B cell (primary cell): Measurements from ENCODE around the gene GNA12. TPM values are rescaled to one million over a fixed set of nuclear protein-coding genes. Genes with fewer than 3 reads are reported as not detected.
"Not testable (repeated sequence)": the region's sequence is repeated elsewhere in the genome, so short reads cannot be mapped to it uniquely, and the experiment has no call there.

Experiments
- ATAC-seq: fragments of 200-7000 bp; cut with Tn5 transposase; one replicate; pipeline ENCODE4 v1.10.0; 2021; ENCODE audit warnings: low read depth, mild to moderate bottlenecking, moderate number of reproducible peaks, moderate library complexity
- CTCF ChIA-PET: fragments of 350-600 bp; sonication (Branson Sonifier 250); formaldehyde crosslinking; loops from one replicate; lab custom pipeline; 2021; ENCODE audit warnings: antibody characterized with exemption, inconsistent platforms; lab: Charles Lee
- POLR2A ChIA-PET: fragments of 350-600 bp; sonication (Branson Sonifier 250); formaldehyde crosslinking; loops from one replicate; lab custom pipeline; 2021; ENCODE audit warnings: antibody characterized with exemption; lab: Charles Lee
- DNase-seq: peaks from one replicate; pipeline ENCODE4 v3.0.0; 2013
- H2AFZ ChIP-seq: 2 replicates; pipeline ENCODE4 v1.6.1; 2012; ENCODE audit warnings: mild to moderate bottlenecking, low read depth, low read length; ENCODE audit not compliant: insufficient read depth, poor library complexity, severe bottlenecking
- H3K27ac ChIP-seq, 2 donors: 1 replicate in 1 of 2; 2 replicates in 1 of 2; pipeline ENCODE4 v1.5.1; 2012 to 2013; ENCODE audit warnings: low read length in 2 of 2, mild to moderate bottlenecking in 2 of 2, moderate library complexity in 1 of 2
- H3K27me3 ChIP-seq, 4 experiments: fragments of 200-600 bp in 1 of 4; sonication (generic) in 1 of 4; replicated peaks in 1 of 4; 1 replicate in 2 of 4; 2 replicates in 2 of 4; pipeline versions ENCODE4 v1.6.1 to v1.7.0; 2013 to 2016; ENCODE audit warnings: low read length in 3 of 4, mild to moderate bottlenecking in 2 of 4, mixed read lengths in 1 of 4, moderate library complexity in 1 of 4; ENCODE audit not compliant: insufficient read depth in 4 of 4, control insufficient read depth in 3 of 4; ENCODE audit errors: control extremely low read depth in 1 of 4
- H3K36me3 ChIP-seq, 2 experiments: replicated peaks in 1 of 2; 1 replicate in 1 of 2; 2 replicates in 1 of 2; pipeline versions ENCODE4 v1.6.1 to v1.7.1; 2013; ENCODE audit warnings: low read length in 1 of 2; ENCODE audit not compliant: insufficient read depth in 2 of 2, control insufficient read depth in 1 of 2; ENCODE audit errors: control extremely low read depth in 1 of 2, extremely low read depth in 1 of 2
- H3K4me1 ChIP-seq, 2 donors: fragments of 200-600 bp in 1 of 2; sonication (generic) in 1 of 2; 1 replicate in 1 of 2; 2 replicates in 1 of 2; pipeline versions ENCODE4 v1.5.1 to v1.6.1; 2013 to 2017; ENCODE audit warnings: low read length in 2 of 2; ENCODE audit not compliant: control insufficient read depth in 2 of 2, insufficient read depth in 2 of 2
- H3K4me2 ChIP-seq: replicated peaks from 2 replicates; pipeline ENCODE3; 2012; ENCODE audit warnings: mild to moderate bottlenecking, low read depth, low read length; ENCODE audit not compliant: poor library complexity, severe bottlenecking
- H3K4me3 ChIP-seq, 5 experiments: fragments of 200-600 bp in 1 of 5; sonication (generic) in 1 of 5; 1 replicate in 3 of 5; 2 replicates in 2 of 5; pipeline versions ENCODE4 v1.5.1 to v1.7.0; 2011 to 2016; ENCODE audit warnings: low read length in 4 of 5, mild to moderate bottlenecking in 4 of 5, low read depth in 2 of 5, control low read depth in 1 of 5, moderate library complexity in 1 of 5; ENCODE audit not compliant: insufficient read depth in 1 of 5; ENCODE audit errors: control extremely low read depth in 1 of 5, extremely low read depth in 1 of 5
- H3K79me2 ChIP-seq: fragments of 200-600 bp; sonication (generic); one replicate; pipeline ENCODE4 v1.6.0; 2016; ENCODE audit warnings: low read length; ENCODE audit not compliant: control insufficient read depth, insufficient read depth
- H3K9ac ChIP-seq: fragments of 200-600 bp; sonication (generic); 2 replicates; pipeline ENCODE4 v1.6.1; 2017; ENCODE audit warnings: mild to moderate bottlenecking, low read length, moderate library complexity
- H3K9me3 ChIP-seq, 3 donors: one replicate each; pipeline versions ENCODE4 v1.6.1 to v1.7.1; 2013; ENCODE audit warnings: low read length in 2 of 3; ENCODE audit not compliant: control insufficient read depth in 2 of 3, insufficient read depth in 1 of 3; ENCODE audit errors: control extremely low read depth in 1 of 3
- H4K20me1 ChIP-seq: 2 replicates; pipeline ENCODE4 v1.6.0; 2012; ENCODE audit warnings: mild to moderate bottlenecking, low read length; ENCODE audit not compliant: insufficient read depth, control insufficient read depth, poor library complexity, severe bottlenecking
- H3K27ac Mint-ChIP-seq: one replicate; pipeline ENCODE4 v1.8.0; 2021; ENCODE audit warnings: mixed read lengths
- H3K27me3 Mint-ChIP-seq: one replicate; pipeline ENCODE4 v1.8.0; 2021; ENCODE audit warnings: mixed read lengths
- H3K4me1 Mint-ChIP-seq: one replicate; pipeline ENCODE4 v1.8.0; 2021; ENCODE audit warnings: mixed read lengths
- H3K4me3 Mint-ChIP-seq: one replicate; pipeline ENCODE4 v1.8.0; 2021; ENCODE audit warnings: mixed read lengths
- H3K9me3 Mint-ChIP-seq: one replicate; pipeline ENCODE4 v1.8.0; 2022; ENCODE audit warnings: mixed read lengths; ENCODE audit not compliant: insufficient read depth
- CTCF ChIP-seq: fragments of 200-600 bp; IDR thresholded peaks from one replicate; pipeline ENCODE4 v1.8.0; 2022; ENCODE audit warnings: antibody characterized with exemption, mild to moderate bottlenecking
- EZH2 ChIP-seq: IDR thresholded peaks from 2 replicates; pipeline ENCODE4 v1.6.1; 2012; ENCODE audit warnings: borderline replicate concordance, low read depth, mild to moderate bottlenecking, moderate library complexity, low read length; ENCODE audit not compliant: insufficient read depth, poor library complexity, severe bottlenecking
- WGBS: methylation state at CpG from one replicate; pipeline ENCODE4 v1.1.5; 2013; ENCODE audit warnings: missing lambda C conversion rate; ENCODE audit not compliant: insufficient coverage; 5-methylcytosine and 5-hydroxymethylcytosine counted together
- intact Hi-C: fragments of 100-400 bp; cut with micrococcal nuclease; formaldehyde crosslinking; loops from one replicate; pipeline ENCODE4 v1.10.0; 2022
- polyA plus RNA-seq: library from polyadenylated mRNA; depleted of rRNA; stranded (reverse); fragments of >200 nt; gene quantifications from 2 replicates; pipeline ENCODE4 v1.2.3, GENCODE V29; 2012
- total RNA-seq, 2 donors: library from RNA; stranded (reverse); fragments of 120-200 nt in 1 of 2; gene quantifications; 1 replicate in 1 of 2; 2 replicates in 1 of 2; pipeline versions ENCODE4 v1.2.3 to v1.2.4, GENCODE V29; 2013 to 2022

The GNA12 gene
- total and polyA plus RNA-seq, 2 donors (not counting 1 experiment from before 2014, with no cell fraction given), result 34.6 to 110 TPM

GRCh38 chr7:2750004-2750407, 94.1 kb downstream of the GNA12 start:
- CTCF ChIA-PET, result interaction anchor here (1.2 kb wide), 1 partner anchor 79 kb away, joined by 3 read pairs; no protein-coding TSS in a partner anchor

GRCh38 chr7:2748684-2749083, 95.4 kb downstream of the GNA12 start:
- H2AFZ ChIP-seq, H3K4me2 ChIP-seq, H3K9me3 Mint-ChIP-seq, H3K4me1 ChIP-seq, H3K4me3 Mint-ChIP-seq, H3K36me3 ChIP-seq, POLR2A ChIA-PET, H3K9ac ChIP-seq, H3K27ac Mint-ChIP-seq, H3K27me3 Mint-ChIP-seq, intact Hi-C loops, ATAC-seq, DNase-seq, H3K9me3 ChIP-seq, H3K27me3 ChIP-seq, H3K27ac ChIP-seq, H3K4me3 ChIP-seq, CTCF ChIA-PET: not testable (repeated sequence)
- H3K4me1 Mint-ChIP-seq, result peaks cover 31% of the 10 kb centered on the region
- peaks cover 25% of the 10 kb centered on the region for H3K79me2 ChIP-seq
- peaks cover 20% of the 10 kb centered on the region for H4K20me1 ChIP-seq

More at GRCh38 chr7:2750004-2750407, 94.1 kb downstream of the GNA12 start:
- Histone ChIP-seq H3K4me2 (no peak overlapping the region), H3K27ac (no peak overlapping the region), H3K79me2 (peaks cover 30% of the 10 kb centered on the region), H3K9me3 (no peaks in the 10 kb centered on the region), H4K20me1 (peaks cover 20% of the 10 kb centered on the region), H3K4me1 (no peaks in the 10 kb centered on the region), H3K4me3 (no peak overlapping the region), H3K27me3 (no peaks in the 10 kb centered on the region), H2AFZ (no peak overlapping the region), H3K9ac (no peak overlapping the region), H3K36me3 (no peaks in the 10 kb centered on the region)
- WGBS, result 96% methylated on average over 5 of the region's 5 CpGs
- DNase-seq (no peak), ATAC-seq (no peak)
- intact Hi-C loops, result no loop called here
- no peaks in the 10 kb centered on the region for H3K27me3 Mint-ChIP-seq
- no peaks in the 10 kb centered on the region for H3K9me3 Mint-ChIP-seq
- TF ChIP-seq EZH2 (no peak), CTCF (no peak)
- POLR2A ChIA-PET, result no interaction called here
- no peak overlapping the region for H3K4me3 Mint-ChIP-seq
- no peak overlapping the region for H3K27ac Mint-ChIP-seq
- H3K4me1 Mint-ChIP-seq, result peaks cover 31% of the 10 kb centered on the region

GRCh38 chr7:2743523-2744185, 100.5 kb downstream of the GNA12 start:
- Histone ChIP-seq H3K4me1 (peaks cover 4 to 16% of the 10 kb centered on the region in 2 donors), H3K79me2 (peaks cover 19% of the 10 kb centered on the region), H3K36me3 (peaks cover 0 to 15% of the 10 kb centered on the region in 2 experiments), H4K20me1 (peaks cover 24% of the 10 kb centered on the region)
- CTCF ChIA-PET, result interaction anchor here (0.6 kb wide), 1 partner anchor 10 kb away, joined by 3 read pairs; no protein-coding TSS in a partner anchor
- H3K9me3 Mint-ChIP-seq, H3K27me3 ChIP-seq, H3K9ac ChIP-seq, H3K4me3 ChIP-seq, H3K4me2 ChIP-seq, DNase-seq, H3K4me3 Mint-ChIP-seq, POLR2A ChIA-PET, intact Hi-C loops, H3K27ac ChIP-seq, H3K27me3 Mint-ChIP-seq, H3K27ac Mint-ChIP-seq, H2AFZ ChIP-seq, ATAC-seq, H3K9me3 ChIP-seq: not testable (repeated sequence)
- WGBS, result 98% methylated on average over 19 of the region's 20 CpGs
- peaks cover 36% of the 10 kb centered on the region for H3K4me1 Mint-ChIP-seq
